CD4-positive, alpha-beta T cell (primary cell): Measurements from ENCODE around the gene UBD. TPM values are rescaled to one million over a fixed set of nuclear protein-coding genes. Genes with fewer than 3 reads are reported as not detected.

Experiments
- ATAC-seq: fragments of 200-7000 bp; cut with Tn5 transposase; one replicate; pipeline ENCODE4 v1.10.0; 2022; ENCODE audit warnings: mild to moderate bottlenecking; ENCODE audit not compliant: poor library complexity
- CTCF ChIA-PET: fragments of 350-600 bp; sonication (Branson Sonifier 250); formaldehyde crosslinking; loops from one replicate; lab custom pipeline; 2021; ENCODE audit warnings: antibody characterized with exemption, inconsistent platforms; lab: Charles Lee
- POLR2A ChIA-PET: fragments of 350-600 bp; sonication (Branson Sonifier 250); formaldehyde crosslinking; loops from one replicate; lab custom pipeline; 2021; ENCODE audit warnings: antibody characterized with exemption, inconsistent platforms; lab: Charles Lee
- DNase-seq, 14 experiments: peaks; one replicate each; pipeline ENCODE4 v3.0.0-alpha.2; 2013 to 2020; ENCODE audit warnings: mixed read lengths in 2 of 14
- H3K27ac ChIP-seq, 2 donors: one replicate each; pipeline versions ENCODE4 v1.5.1 to v1.7.0; 2013; ENCODE audit warnings: low read length in 2 of 2, low read depth in 1 of 2, mild to moderate bottlenecking in 1 of 2
- H3K27me3 ChIP-seq, 2 experiments: 1 replicate in 1 of 2; 2 replicates in 1 of 2; pipeline versions ENCODE4 v1.6.1 to v1.7.0; 2013; ENCODE audit warnings: low read length in 2 of 2, control low read depth in 1 of 2, mild to moderate bottlenecking in 1 of 2, moderate library complexity in 1 of 2; ENCODE audit not compliant: insufficient read depth in 2 of 2, control insufficient read depth in 1 of 2
- H3K36me3 ChIP-seq: one replicate; pipeline ENCODE4 v1.6.1; 2013; ENCODE audit warnings: low read length, control low read depth; ENCODE audit not compliant: insufficient read depth
- H3K4me1 ChIP-seq: one replicate; pipeline ENCODE4 v1.6.1; 2013; ENCODE audit warnings: low read length, control low read depth; ENCODE audit not compliant: insufficient read depth
- H3K4me3 ChIP-seq: one replicate; pipeline ENCODE4 v1.5.1; 2013; ENCODE audit warnings: mild to moderate bottlenecking, low read length, moderate library complexity
- H3K9me3 ChIP-seq, 2 experiments: 1 replicate in 1 of 2; 2 replicates in 1 of 2; pipeline versions ENCODE4 v1.6.1 to v1.7.0; 2013; ENCODE audit warnings: low read length in 2 of 2, mild to moderate bottlenecking in 2 of 2, control low read depth in 1 of 2, moderate library complexity in 1 of 2; ENCODE audit not compliant: control insufficient read depth in 1 of 2, insufficient read depth in 1 of 2
- H3K27ac Mint-ChIP-seq: one replicate; pipeline ENCODE4 v1.8.0; 2020; ENCODE audit warnings: mixed read lengths
- H3K27me3 Mint-ChIP-seq: one replicate; pipeline ENCODE4 v1.8.0; 2021; ENCODE audit warnings: mixed read lengths
- H3K36me3 Mint-ChIP-seq: one replicate; pipeline ENCODE4 v1.8.0; 2021; ENCODE audit warnings: low read depth, mixed read lengths
- H3K4me1 Mint-ChIP-seq: one replicate; pipeline ENCODE4 v1.8.0; 2021; ENCODE audit warnings: low read depth, mixed read lengths
- H3K4me3 Mint-ChIP-seq: one replicate; pipeline ENCODE4 v1.8.0; 2020; ENCODE audit warnings: mild to moderate bottlenecking, mixed read lengths
- H3K9me3 Mint-ChIP-seq: one replicate; pipeline ENCODE4 v1.8.0; 2020; ENCODE audit warnings: mixed read lengths
- intact Hi-C, 2 experiments: fragments of 100-400 bp; cut with DNase I in 1 of 2; cut with micrococcal nuclease in 1 of 2; formaldehyde crosslinking; loops; one replicate each; pipeline versions ENCODE4 v1.15.1 to v1.9.0; 2023 to 2025; cut with DNase I, micrococcal nuclease
- total RNA-seq, 174 experiments: library from RNA in 2 of 174; stranded (reverse) in 2 of 174; gene quantifications; one replicate each; pipeline ENCODE4 v1.2.3 and lab custom pipeline; 2021 to 2026
- TF ChIP-seq, protein P1 (sequence below): fragments of 200-600 bp; IDR thresholded peaks from one replicate; pipeline ENCODE4 v1.8.0; 2022; ENCODE audit warnings: antibody characterized with exemption, mild to moderate bottlenecking

The UBD gene
- total RNA-seq, 2 experiments from 2014 or later: not detected

DNA sequence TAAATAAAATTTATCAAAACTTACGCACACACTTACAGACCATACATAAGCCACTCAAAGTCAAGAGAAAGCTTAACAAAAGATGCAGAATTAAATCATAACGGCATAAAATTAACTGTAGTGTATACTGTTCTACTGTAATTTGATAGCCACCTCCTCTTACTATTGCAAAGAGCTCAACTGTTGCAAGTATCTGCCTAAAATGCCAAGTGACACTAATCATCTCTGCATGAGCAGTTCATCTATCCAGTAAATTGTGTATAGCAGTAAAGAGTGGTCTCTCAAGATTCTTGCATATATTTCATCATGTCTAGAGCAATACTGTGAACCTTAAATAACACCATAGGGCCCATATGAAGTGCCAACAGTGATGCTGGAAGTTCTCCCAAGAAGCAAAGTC lies 37.7 kb upstream of the UBD start:
- Mint-ChIP-seq H3K36me3 (no peaks in the 10 kb centered on the region), H3K27ac (no peak overlapping the region), H3K4me1 (no peaks in the 10 kb centered on the region), H3K4me3 (no peak overlapping the region), H3K9me3 (no peaks in the 10 kb centered on the region), H3K27me3 (no peaks in the 10 kb centered on the region)
- ATAC-seq (no peak), DNase-seq (no peak)
- Histone ChIP-seq H3K4me3 (no peak overlapping the region), H3K27ac (no peak overlapping the region), H3K9me3 (no peaks in the 10 kb centered on the region), H3K36me3 (peaks cover 2% of the 10 kb centered on the region), H3K27me3 (no peaks in the 10 kb centered on the region), H3K4me1 (no peaks in the 10 kb centered on the region)
- intact Hi-C loops: no loop called here
- TF ChIP-seq, protein P1, sequence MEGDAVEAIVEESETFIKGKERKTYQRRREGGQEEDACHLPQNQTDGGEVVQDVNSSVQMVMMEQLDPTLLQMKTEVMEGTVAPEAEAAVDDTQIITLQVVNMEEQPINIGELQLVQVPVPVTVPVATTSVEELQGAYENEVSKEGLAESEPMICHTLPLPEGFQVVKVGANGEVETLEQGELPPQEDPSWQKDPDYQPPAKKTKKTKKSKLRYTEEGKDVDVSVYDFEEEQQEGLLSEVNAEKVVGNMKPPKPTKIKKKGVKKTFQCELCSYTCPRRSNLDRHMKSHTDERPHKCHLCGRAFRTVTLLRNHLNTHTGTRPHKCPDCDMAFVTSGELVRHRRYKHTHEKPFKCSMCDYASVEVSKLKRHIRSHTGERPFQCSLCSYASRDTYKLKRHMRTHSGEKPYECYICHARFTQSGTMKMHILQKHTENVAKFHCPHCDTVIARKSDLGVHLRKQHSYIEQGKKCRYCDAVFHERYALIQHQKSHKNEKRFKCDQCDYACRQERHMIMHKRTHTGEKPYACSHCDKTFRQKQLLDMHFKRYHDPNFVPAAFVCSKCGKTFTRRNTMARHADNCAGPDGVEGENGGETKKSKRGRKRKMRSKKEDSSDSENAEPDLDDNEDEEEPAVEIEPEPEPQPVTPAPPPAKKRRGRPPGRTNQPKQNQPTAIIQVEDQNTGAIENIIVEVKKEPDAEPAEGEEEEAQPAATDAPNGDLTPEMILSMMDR: no peak
- POLR2A ChIA-PET: no interaction called here
- CTCF ChIA-PET: no interaction called here

DNA sequence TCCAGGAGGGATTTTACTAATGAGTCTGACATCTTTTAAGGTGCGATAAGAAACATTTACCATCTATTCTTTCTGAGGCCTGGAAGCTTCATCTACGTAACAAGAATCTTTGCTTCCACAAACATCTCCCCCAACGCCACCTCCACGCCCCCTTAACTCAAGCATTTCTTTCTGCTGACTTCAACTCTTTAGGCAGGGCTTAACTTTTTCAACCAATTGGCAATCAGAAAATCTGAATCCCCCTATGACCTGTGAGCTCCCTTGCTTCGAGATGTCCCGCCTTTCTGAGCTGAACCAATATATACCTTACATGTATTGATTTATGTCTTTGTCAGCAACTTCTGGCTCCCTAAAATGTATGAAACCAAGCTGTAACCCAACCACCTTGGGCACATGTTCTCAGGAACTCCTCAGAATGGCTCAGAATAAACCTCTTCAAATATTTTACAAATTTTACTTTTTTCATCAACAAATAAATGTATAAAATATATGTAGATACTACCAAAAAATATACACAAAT lies 36.9 kb upstream of the UBD start:
- intact Hi-C loops: no loop called here
- Mint-ChIP-seq H3K27me3 (no peaks in the 10 kb centered on the region), H3K36me3 (no peaks in the 10 kb centered on the region), H3K9me3 (no peaks in the 10 kb centered on the region), H3K4me3 (no peak overlapping the region), H3K4me1 (no peaks in the 10 kb centered on the region), H3K27ac (no peak overlapping the region)
- Histone ChIP-seq H3K4me3 (no peak overlapping the region), H3K4me1 (no peaks in the 10 kb centered on the region), H3K27ac (no peak overlapping the region), H3K27me3 (peaks cover 3% of the 10 kb centered on the region in 2 experiments), H3K9me3 (no peaks in the 10 kb centered on the region), H3K36me3 (no peaks in the 10 kb centered on the region)
- TF ChIP-seq, protein P1: no peak
- ChIA-PET CTCF (no interaction called here), POLR2A (no interaction called here)
- ATAC-seq (no peak), DNase-seq (no peak)

DNA sequence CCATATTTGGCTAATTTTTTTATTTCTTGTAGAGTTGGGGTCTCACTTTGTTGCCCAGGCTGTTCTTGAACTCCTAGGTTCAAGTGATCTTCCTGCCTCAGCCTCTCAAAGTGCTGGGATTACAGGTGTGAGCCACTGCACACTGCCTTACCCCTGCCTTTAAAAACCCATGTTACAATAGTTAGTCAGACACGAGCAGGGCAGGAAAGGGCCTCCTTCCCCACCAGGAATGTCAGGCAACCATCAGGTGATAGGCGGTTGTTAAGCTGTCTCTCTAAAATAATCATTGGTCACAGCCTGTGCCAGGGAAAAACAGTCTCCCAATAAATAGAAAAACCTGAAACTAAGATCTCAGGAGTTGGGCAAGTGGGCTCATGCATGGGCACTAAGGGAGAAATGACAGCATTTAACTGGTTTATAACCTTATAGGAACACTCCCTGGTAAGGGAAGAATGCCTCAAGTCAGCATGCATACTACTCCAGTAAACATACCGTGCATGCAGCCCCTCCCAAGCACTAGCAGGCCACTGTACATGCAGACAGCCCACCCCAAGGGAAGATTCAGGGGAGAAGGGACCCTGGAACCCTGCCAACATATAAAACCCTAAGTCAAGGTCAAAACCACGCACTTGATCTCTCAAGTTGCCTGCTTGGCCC lies 33.8 kb upstream of the UBD start:
- H3K9me3 Mint-ChIP-seq: no peaks in the 10 kb centered on the region

More for the DNA sequence above, 33.8 kb upstream of the UBD start:
- TF ChIP-seq, protein P1: no peak
- H3K27me3 Mint-ChIP-seq: peaks cover 7% of the 10 kb centered on the region
- ATAC-seq: no peak
- no peaks in the 10 kb centered on the region for H3K4me1 Mint-ChIP-seq
- H3K9me3 ChIP-seq: no peaks in the 10 kb centered on the region
- no peak overlapping the region for H3K27ac Mint-ChIP-seq
- no peak overlapping the region for H3K27ac ChIP-seq
- H3K4me3 Mint-ChIP-seq: no peak overlapping the region
- peaks cover 3 to 7% of the 10 kb centered on the region in 2 experiments for H3K27me3 ChIP-seq
- H3K36me3 Mint-ChIP-seq: no peaks in the 10 kb centered on the region
- intact Hi-C loops: no loop called here
- CTCF ChIA-PET: no interaction called here
- no peak for DNase-seq
- H3K36me3 ChIP-seq: no peaks in the 10 kb centered on the region
- no peaks in the 10 kb centered on the region for H3K4me1 ChIP-seq
- no peak overlapping the region for H3K4me3 ChIP-seq
- POLR2A ChIA-PET: no interaction called here
